ENCODE data around the gene ATP11A.

Gene ATP11A

GRCh38 chr13:112761701-112762689, 72.2 kb downstream of the ATP11A start:
- TF ChIP-seq CTCF (conservative IDR thresholded peaks at IDR 0.05; ENCODE audit: low read depth, low read length): no peak
- no peak overlapping the region for H3K4me3 ChIP-seq (ENCODE audit: low read length)
- DNase-seq (ENCODE audit: low read depth): no peak

GRCh38 chr13:112762690-112763080, 72.8 kb downstream of the ATP11A start:
- no peak for DNase-seq (ENCODE audit: low read depth)
- TF ChIP-seq CTCF (conservative IDR thresholded peaks at IDR 0.05; ENCODE audit: low read depth, low read length): no peak
- no peak overlapping the region for H3K4me3 ChIP-seq (ENCODE audit: low read length)

- H3K4me3 ChIP-seq (ENCODE audit: low read length): no peak overlapping the region
- TF ChIP-seq CTCF (conservative IDR thresholded peaks at IDR 0.05; ENCODE audit: low read depth, low read length): no peak
- no peak for DNase-seq (ENCODE audit: low read depth)
Measured at GRCh38 chr13:112764028-112764427, 74.2 kb downstream of the ATP11A start.

GRCh38 chr13:112764864-112765561, 75.2 kb downstream of the ATP11A start:
- TF ChIP-seq CTCF (conservative IDR thresholded peaks at IDR 0.05; ENCODE audit: low read depth, low read length): no peak
- no peak overlapping the region for H3K4me3 ChIP-seq (ENCODE audit: low read length)
- no peak for DNase-seq (ENCODE audit: low read depth)

GRCh38 chr13:112765731-112766130, 75.9 kb downstream of the ATP11A start:
- no peak for TF ChIP-seq CTCF (conservative IDR thresholded peaks at IDR 0.05; ENCODE audit: low read depth, low read length)
- H3K4me3 ChIP-seq (ENCODE audit: low read length): no peak overlapping the region
- DNase-seq (ENCODE audit: low read depth): no peak

GRCh38 chr13:112766336-112766735, 76.5 kb downstream of the ATP11A start:
- H3K4me3 ChIP-seq (ENCODE audit: low read length): no peak overlapping the region
- DNase-seq (ENCODE audit: low read depth): no peak
- no peak for TF ChIP-seq CTCF (conservative IDR thresholded peaks at IDR 0.05; ENCODE audit: low read depth, low read length)

Measured in retinal pigment epithelial cell (primary cell).